Sigmoid colon (tissue), 7 donors: ENCODE measurements around the gene ZNF791. TPM values are rescaled to one million over a fixed set of nuclear protein-coding genes. Genes with fewer than 3 reads are reported as not detected.

Experiments
- DNase-seq: peaks from one replicate; pipeline ENCODE4 v3.0.0-alpha.2; 2019
- H3K27ac ChIP-seq, 4 donors: fragments of 200-600 bp; sonication (generic); one replicate each; pipeline ENCODE4 v1.5.1; 2016 to 2019; ENCODE audit warnings: mild to moderate bottlenecking in 1 of 4
- H3K27me3 ChIP-seq, 3 donors: fragments of 200-600 bp; sonication (generic); one replicate each; pipeline ENCODE4 v1.5.1; 2019; ENCODE audit warnings: mild to moderate bottlenecking in 1 of 3
- H3K36me3 ChIP-seq, 4 donors: fragments of 200-600 bp; sonication (generic); one replicate each; pipeline ENCODE4 v1.5.1; 2016 to 2019
- H3K4me1 ChIP-seq, 4 donors: fragments of 200-600 bp; sonication (generic); one replicate each; pipeline ENCODE4 v1.5.1; 2017 to 2019
- H3K4me3 ChIP-seq, 4 donors: fragments of 200-600 bp; sonication (generic); one replicate each; pipeline ENCODE4 v1.5.1; 2017 to 2019; ENCODE audit warnings: mild to moderate bottlenecking in 2 of 4, moderate library complexity in 1 of 4
- H3K9me3 ChIP-seq, 4 donors: fragments of 200-600 bp in 3 of 4; sonication (generic) in 3 of 4; one replicate each; pipeline versions ENCODE4 v1.5.1 to v1.6.1; 2013 to 2019
- EP300 ChIP-seq, 4 donors: sonication (generic); formaldehyde crosslinking; IDR thresholded peaks; one replicate each; pipeline ENCODE4 v1.6.1; 2017; ENCODE audit warnings: antibody characterized with exemption in 4 of 4
- POLR2A ChIP-seq, 2 donors: fragments of 450-650 bp; IDR thresholded peaks; one replicate each; pipeline ENCODE4 v1.6.1; 2016; ENCODE audit warnings: antibody characterized with exemption in 2 of 2, mild to moderate bottlenecking in 2 of 2, moderate library complexity in 2 of 2
- POLR2AphosphoS5 ChIP-seq, 4 donors: sonication (generic); formaldehyde crosslinking; IDR thresholded peaks; one replicate each; pipeline ENCODE4 v1.6.1; 2017; ENCODE audit warnings: antibody characterized with exemption in 4 of 4
- WGBS, 2 donors: extraction: QIAGEN DNeasy Blood & Tissue Kit; methylation state at CpG; one replicate each; pipeline ENCODE4 v1.1.7; 2013; 5-methylcytosine and 5-hydroxymethylcytosine counted together
- intact Hi-C: fragments of 100-400 bp; cut with DNase I; formaldehyde crosslinking; loops from one replicate; pipeline ENCODE4 v1.15.1; 2023
- polyA plus RNA-seq, 3 donors: library from polyadenylated mRNA; stranded (reverse); fragments of 200-250 nt; gene quantifications; one replicate each; pipeline ENCODE4 v1.2.3, GENCODE V29; 2013
- total RNA-seq, 4 donors: library from RNA; depleted of rRNA; stranded (reverse); fragments of >200 nt; gene quantifications; one replicate each; pipeline ENCODE4 v1.1.0, GENCODE V29; 2016
- TF ChIP-seq, protein P1 (sequence below), 4 experiments: fragments of 450-650 bp in 3 of 4; fragments of 200-600 bp in 1 of 4; IDR thresholded peaks; one replicate each; pipeline ENCODE4 v1.5.1; 2016 to 2019; ENCODE audit warnings: antibody characterized with exemption in 4 of 4, mild to moderate bottlenecking in 3 of 4, moderate library complexity in 2 of 4
- donor health status: healthy with polysubstance abuse.
- donor health status: Bipolar disorder and iron deficiency.
- donor health status: healthy.

Gene ZNF791
- total and polyA plus RNA-seq, 7 donors = 4.2 to 27.6 (median 16.6) TPM

DNA sequence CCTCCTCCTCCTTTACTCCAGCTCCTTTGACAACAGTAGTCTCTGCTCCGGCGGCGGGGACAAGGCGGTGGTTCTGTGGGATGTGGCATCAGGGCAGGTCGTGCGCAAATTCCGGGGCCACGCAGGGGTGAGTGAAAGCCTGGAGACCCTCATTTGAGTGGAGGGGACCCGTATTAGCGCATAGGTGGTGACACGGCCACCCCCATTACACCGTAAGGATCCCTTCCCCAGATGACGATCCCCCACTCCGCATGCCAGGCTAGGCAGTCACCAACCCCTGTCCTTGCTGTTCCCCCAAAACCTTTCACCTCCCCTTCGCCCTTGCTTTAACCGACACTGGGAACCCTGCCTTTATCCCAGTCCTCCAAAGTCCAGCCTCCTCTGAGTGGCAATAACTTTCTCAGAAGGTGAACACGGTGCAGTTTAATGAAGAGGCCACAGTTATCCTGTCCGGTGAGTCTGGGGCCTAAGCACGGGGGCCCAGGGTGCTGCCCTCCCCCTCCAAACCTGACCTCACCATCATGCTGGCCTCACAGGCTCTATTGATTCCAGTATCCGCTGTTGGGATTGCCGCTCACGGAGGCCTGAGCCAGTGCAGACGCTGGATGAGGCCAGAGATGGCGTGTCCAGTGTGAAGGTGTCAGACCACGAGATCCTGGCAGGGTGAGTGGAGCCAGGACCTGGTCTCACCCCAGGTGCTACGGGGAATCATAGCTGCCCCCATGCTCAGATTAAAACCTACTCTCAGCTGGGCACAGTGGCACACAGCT is 59.6 kb downstream of the ZNF791 start:
- Histone ChIP-seq H3K9me3 (no peaks in the 10 kb centered on the region), H3K4me3 (peak overlapping the region; percentile 67 to 90 (median 84)), H3K27ac (peak overlapping the region; percentile 91 to 92 (median 91)), H3K36me3 (peaks cover 3 to 43% (median 22%) of the 10 kb centered on the region in 4 donors), H3K27me3 (no peaks in the 10 kb centered on the region), H3K4me1 (peaks cover 0 to 46% (median 41%) of the 10 kb centered on the region in 4 donors)
- no peak for TF ChIP-seq EP300 (IDR thresholded peaks at IDR 0.05)
- TF ChIP-seq POLR2AphosphoS5 (IDR thresholded peaks at IDR 0.05) = no peak
- no peak for TF ChIP-seq POLR2A (IDR thresholded peaks at IDR 0.05)
- TF ChIP-seq, protein P1, sequence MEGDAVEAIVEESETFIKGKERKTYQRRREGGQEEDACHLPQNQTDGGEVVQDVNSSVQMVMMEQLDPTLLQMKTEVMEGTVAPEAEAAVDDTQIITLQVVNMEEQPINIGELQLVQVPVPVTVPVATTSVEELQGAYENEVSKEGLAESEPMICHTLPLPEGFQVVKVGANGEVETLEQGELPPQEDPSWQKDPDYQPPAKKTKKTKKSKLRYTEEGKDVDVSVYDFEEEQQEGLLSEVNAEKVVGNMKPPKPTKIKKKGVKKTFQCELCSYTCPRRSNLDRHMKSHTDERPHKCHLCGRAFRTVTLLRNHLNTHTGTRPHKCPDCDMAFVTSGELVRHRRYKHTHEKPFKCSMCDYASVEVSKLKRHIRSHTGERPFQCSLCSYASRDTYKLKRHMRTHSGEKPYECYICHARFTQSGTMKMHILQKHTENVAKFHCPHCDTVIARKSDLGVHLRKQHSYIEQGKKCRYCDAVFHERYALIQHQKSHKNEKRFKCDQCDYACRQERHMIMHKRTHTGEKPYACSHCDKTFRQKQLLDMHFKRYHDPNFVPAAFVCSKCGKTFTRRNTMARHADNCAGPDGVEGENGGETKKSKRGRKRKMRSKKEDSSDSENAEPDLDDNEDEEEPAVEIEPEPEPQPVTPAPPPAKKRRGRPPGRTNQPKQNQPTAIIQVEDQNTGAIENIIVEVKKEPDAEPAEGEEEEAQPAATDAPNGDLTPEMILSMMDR (IDR thresholded peaks at IDR 0.05) = no peak
- DNase-seq = no peak
- intact Hi-C loops = loop anchor here (5.0 kb wide), 1 partner anchor 108 kb away; no protein-coding TSS in a partner anchor
- 32 to 42% methylated on average over 26 of the region's 26 CpGs for WGBS, 2 donors

DNA sequence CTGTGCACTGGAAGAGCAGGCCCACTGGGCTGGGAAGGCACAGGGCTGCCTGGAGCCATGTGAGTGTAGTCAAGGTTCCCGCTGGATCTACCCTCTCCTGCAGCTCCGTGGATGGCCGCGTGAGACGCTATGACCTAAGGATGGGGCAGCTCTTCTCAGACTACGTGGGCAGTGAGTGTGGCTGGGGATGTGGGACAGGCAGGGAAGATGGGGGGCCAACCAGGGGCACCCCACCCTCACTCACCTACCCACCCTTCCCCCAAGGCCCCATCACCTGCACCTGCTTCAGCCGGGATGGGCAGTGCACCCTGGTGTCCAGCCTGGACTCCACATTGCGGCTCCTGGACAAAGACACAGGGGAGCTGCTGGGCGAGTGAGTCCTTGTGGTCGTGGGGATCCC is 62.0 kb downstream of the ZNF791 start:
- H3K27ac ChIP-seq = no peak overlapping the region
- intact Hi-C loops = loop anchor here (5.0 kb wide), 1 partner anchor 110 kb away; no protein-coding TSS in a partner anchor
- H3K9me3 ChIP-seq = no peaks in the 10 kb centered on the region
- H3K27me3 ChIP-seq = no peaks in the 10 kb centered on the region
- peaks cover 0 to 31% (median 29%) of the 10 kb centered on the region in 4 donors for H3K4me1 ChIP-seq
- TF ChIP-seq POLR2AphosphoS5 (IDR thresholded peaks at IDR 0.05) = no peak
- no peak for TF ChIP-seq POLR2A (IDR thresholded peaks at IDR 0.05)
- TF ChIP-seq, protein P1 (IDR thresholded peaks at IDR 0.05) = no peak
- TF ChIP-seq EP300 (IDR thresholded peaks at IDR 0.05) = no peak
- DNase-seq = no peak
- no peak overlapping the region for H3K4me3 ChIP-seq
- 86 to 92% methylated on average over 10 of the region's 10 CpGs for whole genome bisulfite sequencing, 2 donors
- peaks cover 18 to 65% (median 41%) of the 10 kb centered on the region in 4 donors for H3K36me3 ChIP-seq

DNA sequence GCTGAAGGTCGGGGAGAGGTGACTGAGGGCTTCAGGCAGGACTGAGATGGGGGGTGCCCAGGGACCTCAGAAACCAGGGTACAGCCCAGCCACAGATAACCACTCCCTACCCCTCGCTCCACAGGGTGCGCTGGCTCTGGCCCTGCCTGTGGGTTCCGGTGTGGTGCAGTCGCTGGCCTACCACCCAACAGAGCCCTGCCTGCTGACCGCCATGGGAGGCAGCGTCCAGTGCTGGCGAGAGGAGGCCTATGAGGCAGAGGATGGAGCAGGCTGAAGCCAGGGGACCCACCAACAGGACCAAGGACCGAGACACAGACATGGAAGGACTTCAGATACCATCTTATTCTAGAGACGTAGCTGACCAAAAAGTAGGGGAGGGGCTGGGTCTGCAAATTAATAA is 64.7 kb downstream of the ZNF791 start:
- Histone ChIP-seq H3K36me3 (peaks cover 28 to 84% (median 56%) of the 10 kb centered on the region in 4 donors), H3K27me3 (no peaks in the 10 kb centered on the region), H3K9me3 (no peaks in the 10 kb centered on the region), H3K4me3 (no peak overlapping the region), H3K4me1 (peaks cover 0 to 21% (median 16%) of the 10 kb centered on the region in 4 donors), H3K27ac (no peak overlapping the region)
- intact Hi-C loops = no loop called here
- TF ChIP-seq EP300 (IDR thresholded peaks at IDR 0.05) (no peak), POLR2A (IDR thresholded peaks at IDR 0.05) (no peak), POLR2AphosphoS5 (IDR thresholded peaks at IDR 0.05) (no peak)
- TF ChIP-seq, protein P1 (IDR thresholded peaks at IDR 0.05) = no peak
- no peak for DNase-seq
- 95 to 96% methylated on average over 10 of the region's 10 CpGs for WGBS, 2 donors

DNA sequence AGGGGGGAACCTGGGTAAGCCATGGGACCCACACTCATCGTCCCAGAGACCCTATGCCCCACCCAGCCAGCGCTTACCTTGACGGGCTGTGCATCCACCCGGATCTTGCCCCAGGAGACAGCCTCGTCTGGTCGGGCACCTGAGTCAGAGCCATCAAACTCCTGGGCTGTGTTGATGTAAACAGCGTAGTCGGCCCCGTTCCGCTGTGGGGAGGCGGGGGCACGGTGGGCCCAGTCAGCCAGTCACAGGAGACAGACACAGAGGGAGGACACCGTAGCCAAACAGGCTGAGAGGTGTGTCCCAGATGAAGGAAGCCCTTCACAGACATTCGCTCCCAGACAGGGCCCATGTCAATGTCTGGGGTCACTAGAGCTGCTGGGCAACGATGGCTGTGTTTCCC is 65.2 kb downstream of the ZNF791 start:
- no peaks in the 10 kb centered on the region for H3K9me3 ChIP-seq
- intact Hi-C loops = no loop called here
- no peak overlapping the region for H3K4me3 ChIP-seq
- DNase-seq = no peak
- 82 to 89% methylated on average over 15 of the region's 15 CpGs for WGBS, 2 donors
- no peak overlapping the region for H3K27ac ChIP-seq
- H3K36me3 ChIP-seq = peaks cover 28 to 84% (median 56%) of the 10 kb centered on the region in 4 donors
- TF ChIP-seq POLR2A (IDR thresholded peaks at IDR 0.05) (no peak), EP300 (IDR thresholded peaks at IDR 0.05) (no peak), POLR2AphosphoS5 (IDR thresholded peaks at IDR 0.05) (no peak)
- TF ChIP-seq, protein P1 (IDR thresholded peaks at IDR 0.05) = no peak
- no peaks in the 10 kb centered on the region for H3K27me3 ChIP-seq
- peaks cover 0 to 21% (median 16%) of the 10 kb centered on the region in 4 donors for H3K4me1 ChIP-seq
